WTC11 (cell line): ENCODE results near the gene ZAR1L. TPM values are rescaled to one million over a fixed set of nuclear protein-coding genes. Genes with fewer than 3 reads are reported as not detected.

ENCODE experiments used
- ATF6 ChIP-seq: sonication (generic); formaldehyde crosslinking; IDR thresholded peaks from 2 replicates; pipeline ENCODE4 v1.8.1; 2023; ENCODE audit warnings: mild to moderate bottlenecking, missing genetic modification reagents
- ELF4 ChIP-seq: sonication (generic); formaldehyde crosslinking; IDR thresholded peaks from 2 replicates; pipeline ENCODE4 v1.8.1; 2022; ENCODE audit warnings: low read depth, mild to moderate bottlenecking, moderate library complexity, missing genetic modification reagents
- KAT7 ChIP-seq: sonication (generic); formaldehyde crosslinking; IDR thresholded peaks from 2 replicates; pipeline ENCODE4 v1.8.1; 2023; ENCODE audit warnings: missing genetic modification reagents, mild to moderate bottlenecking, borderline replicate concordance
- TEAD1 ChIP-seq: sonication (generic); formaldehyde crosslinking; IDR thresholded peaks from 2 replicates; pipeline ENCODE4 v1.8.0; 2022; ENCODE audit warnings: mild to moderate bottlenecking, missing genetic modification reagents
- ZNF219 ChIP-seq: sonication (generic); formaldehyde crosslinking; IDR thresholded peaks from 2 replicates; pipeline ENCODE4 v1.8.0; 2023; ENCODE audit warnings: missing genetic modification reagents, mild to moderate bottlenecking, borderline replicate concordance
- total RNA-seq: library from RNA; stranded (reverse); gene quantifications from 3 replicates; pipeline ENCODE4 v1.2.3, GENCODE V29; 2021
- TF ChIP-seq, protein P1 (sequence below): fragments of 250-450 bp; sonication (Bioruptor Pico); IDR thresholded peaks from 2 replicates; pipeline ENCODE4 v1.9.0; 2021; ENCODE audit warnings: mild to moderate bottlenecking, borderline replicate concordance

Gene ZAR1L
- total RNA-seq, 1 experiment from 2014 or later = 0.33 TPM

DNA sequence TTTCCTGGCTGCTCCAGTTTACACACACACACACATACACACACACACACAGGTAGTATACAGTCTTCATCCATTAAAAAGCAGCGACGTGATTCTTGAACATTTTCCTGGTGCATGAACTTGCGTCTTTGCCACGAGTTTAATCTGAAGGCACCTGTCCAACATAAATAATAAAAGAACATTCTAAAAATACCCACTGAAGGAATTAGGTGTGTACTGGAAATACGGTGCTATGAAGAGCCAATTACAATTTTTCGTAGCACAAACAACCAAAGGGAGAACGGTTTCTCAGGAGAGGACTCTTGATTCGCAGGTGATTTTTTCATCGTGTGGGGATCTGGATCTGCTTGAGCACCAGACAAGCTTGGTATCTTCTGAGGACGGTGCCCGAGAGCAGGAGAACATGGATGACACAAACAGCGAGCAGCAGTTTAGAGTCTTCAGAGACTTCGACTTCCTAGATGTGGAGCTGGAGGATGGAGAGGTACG, 61.2 kb downstream of the ZAR1L start (continued):
- TF ChIP-seq, protein P1, sequence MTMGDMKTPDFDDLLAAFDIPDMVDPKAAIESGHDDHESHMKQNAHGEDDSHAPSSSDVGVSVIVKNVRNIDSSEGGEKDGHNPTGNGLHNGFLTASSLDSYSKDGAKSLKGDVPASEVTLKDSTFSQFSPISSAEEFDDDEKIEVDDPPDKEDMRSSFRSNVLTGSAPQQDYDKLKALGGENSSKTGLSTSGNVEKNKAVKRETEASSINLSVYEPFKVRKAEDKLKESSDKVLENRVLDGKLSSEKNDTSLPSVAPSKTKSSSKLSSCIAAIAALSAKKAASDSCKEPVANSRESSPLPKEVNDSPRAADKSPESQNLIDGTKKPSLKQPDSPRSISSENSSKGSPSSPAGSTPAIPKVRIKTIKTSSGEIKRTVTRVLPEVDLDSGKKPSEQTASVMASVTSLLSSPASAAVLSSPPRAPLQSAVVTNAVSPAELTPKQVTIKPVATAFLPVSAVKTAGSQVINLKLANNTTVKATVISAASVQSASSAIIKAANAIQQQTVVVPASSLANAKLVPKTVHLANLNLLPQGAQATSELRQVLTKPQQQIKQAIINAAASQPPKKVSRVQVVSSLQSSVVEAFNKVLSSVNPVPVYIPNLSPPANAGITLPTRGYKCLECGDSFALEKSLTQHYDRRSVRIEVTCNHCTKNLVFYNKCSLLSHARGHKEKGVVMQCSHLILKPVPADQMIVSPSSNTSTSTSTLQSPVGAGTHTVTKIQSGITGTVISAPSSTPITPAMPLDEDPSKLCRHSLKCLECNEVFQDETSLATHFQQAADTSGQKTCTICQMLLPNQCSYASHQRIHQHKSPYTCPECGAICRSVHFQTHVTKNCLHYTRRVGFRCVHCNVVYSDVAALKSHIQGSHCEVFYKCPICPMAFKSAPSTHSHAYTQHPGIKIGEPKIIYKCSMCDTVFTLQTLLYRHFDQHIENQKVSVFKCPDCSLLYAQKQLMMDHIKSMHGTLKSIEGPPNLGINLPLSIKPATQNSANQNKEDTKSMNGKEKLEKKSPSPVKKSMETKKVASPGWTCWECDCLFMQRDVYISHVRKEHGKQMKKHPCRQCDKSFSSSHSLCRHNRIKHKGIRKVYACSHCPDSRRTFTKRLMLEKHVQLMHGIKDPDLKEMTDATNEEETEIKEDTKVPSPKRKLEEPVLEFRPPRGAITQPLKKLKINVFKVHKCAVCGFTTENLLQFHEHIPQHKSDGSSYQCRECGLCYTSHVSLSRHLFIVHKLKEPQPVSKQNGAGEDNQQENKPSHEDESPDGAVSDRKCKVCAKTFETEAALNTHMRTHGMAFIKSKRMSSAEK (CRISPR knock-in tag) = no peak
- TF ChIP-seq ZNF219 (CRISPR knock-in tag) = no peak
- TF ChIP-seq KAT7 (CRISPR knock-in tag) = no peak
- TF ChIP-seq ATF6 (CRISPR knock-in tag) = no peak
- TF ChIP-seq TEAD1 = no peak
- no peak for TF ChIP-seq ELF4 (CRISPR knock-in tag)
- TF ChIP-seq, all 79 proteins: peak for 0

Other genes with a start within 250 kb of the ZAR1L start
- gene BRCA2, start 145 bp upstream of the ZAR1L start, total RNA-seq = 14.8 to 21.6 TPM (median 18.2 TPM) in 3 replicates
- gene N4BP2L1, start 112.8 kb upstream of the ZAR1L start, total RNA-seq = 3.8 to 5.3 TPM (median 3.8 TPM) in 3 replicates
- gene N4BP2L2, start 223.4 kb upstream of the ZAR1L start, total RNA-seq = 68.9 to 78.3 TPM (median 72.9 TPM) in 3 replicates